Left kidney (tissue), 2 donors: Measurements from ENCODE around the gene ZDHHC24. TPM values are rescaled to one million over a fixed set of nuclear protein-coding genes. Genes with fewer than 3 reads are reported as not detected.

Experiments
- DNase-seq: peaks from one replicate; pipeline ENCODE4 v3.0.0-alpha.2; 2013
- polyA plus RNA-seq: library from polyadenylated mRNA; unstranded; fragments of 120-200 nt; gene quantifications from one replicate; pipeline ENCODE4 v1.2.1, GENCODE V29; 2013; ENCODE audit not compliant: insufficient read length

The ZDHHC24 gene
- polyA plus RNA-seq, 1 donor: 8.4 TPM

DNA sequence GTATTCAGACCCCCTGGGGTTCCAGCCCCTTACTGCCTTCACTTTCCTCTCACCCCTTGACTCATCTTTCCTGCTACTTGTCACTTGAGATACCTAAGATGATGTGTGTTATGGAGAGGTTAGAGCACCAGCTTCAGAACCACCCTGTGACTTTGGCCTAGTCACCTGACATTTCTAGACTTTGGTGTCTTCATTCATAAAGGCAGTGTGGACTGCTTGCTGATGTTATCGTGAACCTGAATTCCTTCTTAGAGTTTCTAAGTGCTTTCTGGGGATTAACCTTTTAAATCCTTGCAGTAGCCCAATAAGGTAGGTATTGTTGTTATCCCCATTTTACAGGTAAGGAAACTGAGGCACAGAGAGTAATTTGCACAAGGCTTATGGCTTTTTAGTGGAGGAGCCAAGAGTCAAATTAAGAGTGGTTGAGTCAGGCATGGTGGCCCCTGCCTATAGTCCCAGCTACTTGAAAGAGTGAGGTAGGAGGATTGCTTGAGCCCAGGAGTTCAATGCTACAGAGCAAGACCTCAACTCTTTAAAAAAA is 40.5 kb downstream of the ZDHHC24 start:
- DNase-seq: no peak

DNA sequence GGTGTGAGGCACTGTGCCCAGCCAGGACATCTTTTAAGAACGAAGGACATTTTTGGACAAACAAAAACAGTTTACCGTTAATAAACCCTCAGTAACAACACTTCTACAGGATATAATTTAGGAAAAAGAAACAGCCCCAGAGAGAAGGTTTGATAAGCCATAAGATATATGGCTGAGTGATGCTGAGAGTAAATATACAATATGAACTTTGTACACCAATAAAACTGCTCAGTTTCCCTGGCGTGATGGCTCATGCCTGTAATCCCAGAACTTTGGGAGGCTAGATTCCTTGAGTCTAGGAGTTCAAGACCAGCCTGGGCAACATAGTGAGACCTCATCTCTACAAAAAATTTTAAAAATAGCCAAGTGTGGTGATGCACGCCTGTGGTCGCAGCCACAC is 47.3 kb downstream of the ZDHHC24 start:
- DNase-seq: no peak

DNA sequence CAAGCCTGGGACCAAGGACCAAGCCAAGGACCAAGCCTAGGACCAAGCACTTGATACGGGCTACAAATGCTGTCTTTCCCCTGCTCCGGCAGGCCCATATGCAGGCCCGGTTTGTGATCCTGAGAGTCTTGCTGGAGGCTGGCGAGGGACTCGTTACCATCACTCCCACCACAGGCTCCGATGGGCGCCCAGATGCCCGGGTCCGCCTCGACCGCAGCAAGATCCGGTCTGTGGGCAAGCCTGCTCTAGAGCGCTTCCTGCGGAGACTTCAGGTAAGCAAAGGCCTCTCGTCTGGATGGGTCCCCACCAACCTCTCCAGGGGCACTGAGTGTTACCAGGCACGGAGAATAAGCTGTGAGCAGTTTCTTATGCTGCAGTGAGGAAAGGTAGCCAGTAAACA is 48.6 kb downstream of the ZDHHC24 start:
- DNase-seq: no peak

DNA sequence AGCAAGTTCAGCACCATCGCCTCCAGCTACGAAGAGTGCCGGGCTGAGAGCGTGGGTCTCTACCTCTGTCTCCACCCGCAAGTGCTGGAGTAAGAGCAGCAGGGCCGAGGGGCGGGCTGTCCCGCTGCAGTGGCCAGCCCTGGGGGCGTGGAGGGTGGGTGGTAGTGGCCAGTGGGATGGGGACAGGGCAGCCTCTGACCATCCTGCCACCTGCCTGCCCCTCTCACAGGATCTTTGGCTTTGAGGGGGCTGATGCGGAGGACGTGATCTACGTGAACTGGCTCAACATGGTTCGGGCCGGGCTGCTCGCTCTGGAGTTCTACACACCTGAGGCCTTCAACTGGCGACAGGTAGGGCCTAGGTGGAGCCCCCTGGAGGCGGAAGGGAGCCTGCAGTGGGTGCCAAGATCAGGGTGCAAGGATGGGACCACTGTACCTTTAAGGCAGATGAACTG is 50.4 kb downstream of the ZDHHC24 start:
- no peak for DNase-seq

DNA sequence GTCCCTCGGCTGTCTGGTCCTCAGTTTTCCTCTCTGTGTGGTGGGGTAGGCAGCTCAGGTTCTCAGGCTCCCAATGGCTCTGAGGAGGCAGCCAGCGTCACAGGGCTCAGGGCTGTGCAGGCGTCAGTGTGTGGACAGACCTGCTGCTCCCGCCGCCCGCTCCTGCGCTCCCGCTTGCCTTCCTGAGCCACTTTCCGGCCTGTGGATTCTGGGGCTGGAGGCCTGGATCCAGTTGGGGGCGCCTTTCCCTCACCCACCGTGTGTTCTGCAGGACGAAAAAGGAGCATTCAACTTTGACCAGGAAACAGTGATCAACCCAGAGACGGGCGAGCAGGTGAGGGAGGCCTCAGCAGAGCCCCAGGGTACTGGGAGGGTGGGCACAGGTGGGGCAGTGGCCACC is 50.9 kb downstream of the ZDHHC24 start:
- DNase-seq: no peak

DNA sequence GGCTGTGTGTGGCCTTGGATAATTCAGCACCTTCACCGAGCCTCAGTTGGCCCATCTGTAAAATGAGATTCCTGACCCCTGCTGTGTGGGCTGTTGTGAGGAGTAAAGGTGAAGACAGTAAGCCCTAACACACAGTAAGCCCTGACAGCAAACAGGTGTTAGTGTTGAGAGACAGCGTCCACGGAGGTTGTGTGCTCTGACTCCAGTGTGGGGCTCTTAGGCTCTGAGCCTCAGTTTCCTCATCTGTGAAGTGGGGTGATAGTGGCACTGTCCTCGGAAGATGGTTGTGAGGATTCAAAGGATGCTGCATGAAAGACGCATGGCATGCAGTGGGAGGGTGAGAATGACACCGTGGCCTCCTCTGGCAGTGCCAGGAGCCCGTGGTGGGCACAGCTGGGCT is 51.4 kb downstream of the ZDHHC24 start:
- no peak for DNase-seq

DNA sequence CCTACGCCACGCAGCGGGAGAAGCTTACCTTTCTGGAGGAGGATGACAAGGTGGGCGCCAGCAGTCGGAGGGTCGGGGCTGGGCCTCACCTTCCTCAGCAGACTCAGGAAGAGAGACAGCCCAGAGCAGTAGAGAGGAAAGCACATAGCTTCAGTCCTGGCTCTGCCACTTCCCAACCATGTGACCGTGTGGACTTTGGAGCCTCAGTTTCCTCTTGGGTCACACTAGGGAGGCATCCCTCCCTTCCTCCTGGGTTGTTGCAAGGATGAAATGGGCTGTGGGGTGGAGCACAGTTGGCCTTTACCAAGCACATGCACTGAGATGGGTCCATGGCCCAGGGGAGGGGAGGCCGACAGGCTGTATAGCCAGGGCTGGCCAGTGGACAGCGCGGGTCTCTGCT is 52.7 kb downstream of the ZDHHC24 start:
- DNase-seq: no peak

DNA sequence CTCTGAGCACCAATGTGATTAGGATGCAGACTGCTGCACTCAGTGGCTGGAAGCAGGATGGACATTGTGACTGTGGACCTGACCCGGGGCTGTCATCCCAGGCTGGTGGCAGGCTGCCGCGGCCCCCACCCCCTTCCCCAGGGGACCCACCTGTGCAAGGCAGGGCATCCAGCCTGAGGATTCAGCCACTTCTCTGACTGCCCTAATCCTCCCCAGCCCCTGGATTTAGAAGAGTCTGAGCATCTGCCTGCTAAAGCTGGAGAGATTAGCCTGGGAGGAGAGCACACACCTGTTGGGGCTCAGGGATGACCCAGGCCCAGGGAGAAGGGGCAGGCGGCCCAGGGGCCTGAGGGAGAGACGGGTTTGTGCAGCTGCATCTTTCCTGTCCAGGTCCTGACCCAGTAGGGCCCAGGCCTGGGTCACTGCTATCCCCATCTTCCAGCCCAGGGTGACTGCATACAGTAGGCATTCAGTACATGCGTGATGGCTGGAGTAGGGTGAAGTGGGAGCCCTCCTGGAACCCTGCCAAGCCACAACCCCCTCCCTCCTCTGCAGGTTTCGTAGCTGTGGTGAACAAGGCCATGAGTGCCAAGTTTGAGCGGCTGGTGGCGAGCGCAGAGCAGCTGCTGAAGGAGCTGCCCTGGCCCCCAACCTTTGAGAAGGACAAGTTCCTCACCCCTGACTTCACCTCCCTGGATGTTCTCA is 53.5 kb downstream of the ZDHHC24 start:
- DNase-seq: no peak

DNA sequence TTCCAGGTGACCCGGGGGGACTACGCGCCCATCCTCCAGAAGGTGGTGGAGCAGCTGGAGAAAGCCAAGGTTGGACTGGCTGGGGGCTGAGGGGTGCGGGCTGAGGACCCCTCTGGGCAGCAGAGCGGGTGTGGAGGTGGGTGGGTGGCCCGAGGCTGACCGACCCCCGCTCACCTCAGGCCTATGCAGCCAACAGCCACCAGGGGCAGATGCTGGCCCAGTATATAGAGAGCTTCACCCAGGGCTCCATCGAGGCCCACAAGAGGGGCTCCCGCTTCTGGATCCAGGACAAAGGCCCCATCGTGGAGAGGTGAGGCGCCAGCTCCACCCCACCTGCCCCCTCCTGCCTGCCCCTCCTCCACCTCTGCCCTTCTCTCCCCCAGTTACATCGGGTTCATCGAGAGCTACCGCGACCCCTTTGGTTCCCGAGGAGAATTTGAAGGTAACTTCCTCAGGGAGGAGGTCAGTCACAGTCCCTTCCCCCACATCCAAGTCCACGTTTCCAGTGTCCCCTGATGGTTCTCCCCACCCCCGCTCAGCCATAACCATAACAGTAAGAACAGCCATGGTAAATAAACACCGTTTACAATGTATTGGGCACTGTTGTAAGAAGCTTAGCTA is 54.4 kb downstream of the ZDHHC24 start:
- DNase-seq: no peak

DNA sequence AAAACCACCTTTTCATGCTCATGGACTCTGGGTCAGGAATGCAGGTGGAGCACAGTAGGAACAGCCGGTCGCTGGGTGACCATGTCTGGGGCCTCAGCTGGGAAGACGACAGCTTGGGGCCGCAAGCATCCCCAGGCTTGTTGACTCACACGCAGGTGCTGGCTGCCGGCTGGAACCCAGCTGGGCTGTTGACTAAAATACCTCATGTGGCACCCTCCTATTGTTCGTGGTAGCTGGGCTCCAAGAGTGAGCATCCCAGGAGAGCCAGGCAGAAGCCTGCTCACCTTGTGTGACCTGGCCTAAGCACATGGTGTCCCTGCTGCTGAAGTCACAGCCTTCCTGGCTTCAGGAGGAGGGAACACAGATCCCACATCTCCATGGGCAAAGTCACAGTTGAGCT is 56.2 kb downstream of the ZDHHC24 start:
- DNase-seq: no peak

DNA sequence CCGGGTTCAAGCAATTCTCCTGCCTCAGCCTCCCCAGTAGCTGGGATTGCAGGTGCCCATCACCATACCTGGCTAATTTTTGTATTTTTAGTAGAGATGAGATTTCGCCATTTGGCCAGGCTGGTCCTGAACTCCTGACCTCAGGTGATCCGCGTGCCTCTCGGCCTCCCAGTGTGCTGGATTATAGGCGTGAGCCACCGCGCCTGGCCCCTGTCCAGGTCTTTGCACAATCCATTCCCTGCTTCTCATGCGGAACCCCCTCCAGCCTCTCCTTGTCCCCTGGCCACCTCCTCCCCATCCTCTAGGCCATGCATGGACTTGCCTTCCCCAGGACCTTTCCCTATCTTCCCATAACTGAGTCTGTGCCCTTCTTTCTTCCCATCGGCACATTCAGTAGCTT is 56.9 kb downstream of the ZDHHC24 start:
- DNase-seq: no peak

DNA sequence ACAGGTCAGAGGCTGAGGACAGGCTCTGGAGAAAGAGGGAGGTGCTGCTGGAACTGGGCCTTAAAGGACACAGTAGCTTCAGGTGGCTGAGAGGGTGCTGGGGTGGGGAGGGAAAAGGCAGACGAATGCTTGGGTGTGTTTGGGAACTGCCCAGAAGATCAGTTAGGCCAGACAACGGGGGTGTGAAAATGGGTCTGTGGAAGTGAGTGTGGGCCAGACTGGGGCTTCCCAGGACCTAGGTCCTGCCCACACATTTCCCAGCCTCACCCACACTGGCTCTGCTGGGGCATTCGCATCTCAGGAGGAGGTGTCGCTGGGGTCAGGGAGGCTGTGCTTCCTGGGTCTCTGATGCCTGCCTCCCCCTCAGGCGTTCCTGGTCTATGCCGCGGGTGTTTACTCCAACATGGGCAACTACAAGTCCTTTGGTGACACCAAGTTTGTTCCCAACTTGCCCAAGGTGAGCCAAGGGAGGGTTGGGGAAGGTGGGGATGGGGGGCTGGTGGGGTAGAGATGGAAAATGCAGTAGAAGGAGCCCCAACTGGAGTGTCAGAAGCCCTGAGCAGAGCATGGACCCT is 61.0 kb downstream of the ZDHHC24 start:
- DNase-seq: no peak

DNA sequence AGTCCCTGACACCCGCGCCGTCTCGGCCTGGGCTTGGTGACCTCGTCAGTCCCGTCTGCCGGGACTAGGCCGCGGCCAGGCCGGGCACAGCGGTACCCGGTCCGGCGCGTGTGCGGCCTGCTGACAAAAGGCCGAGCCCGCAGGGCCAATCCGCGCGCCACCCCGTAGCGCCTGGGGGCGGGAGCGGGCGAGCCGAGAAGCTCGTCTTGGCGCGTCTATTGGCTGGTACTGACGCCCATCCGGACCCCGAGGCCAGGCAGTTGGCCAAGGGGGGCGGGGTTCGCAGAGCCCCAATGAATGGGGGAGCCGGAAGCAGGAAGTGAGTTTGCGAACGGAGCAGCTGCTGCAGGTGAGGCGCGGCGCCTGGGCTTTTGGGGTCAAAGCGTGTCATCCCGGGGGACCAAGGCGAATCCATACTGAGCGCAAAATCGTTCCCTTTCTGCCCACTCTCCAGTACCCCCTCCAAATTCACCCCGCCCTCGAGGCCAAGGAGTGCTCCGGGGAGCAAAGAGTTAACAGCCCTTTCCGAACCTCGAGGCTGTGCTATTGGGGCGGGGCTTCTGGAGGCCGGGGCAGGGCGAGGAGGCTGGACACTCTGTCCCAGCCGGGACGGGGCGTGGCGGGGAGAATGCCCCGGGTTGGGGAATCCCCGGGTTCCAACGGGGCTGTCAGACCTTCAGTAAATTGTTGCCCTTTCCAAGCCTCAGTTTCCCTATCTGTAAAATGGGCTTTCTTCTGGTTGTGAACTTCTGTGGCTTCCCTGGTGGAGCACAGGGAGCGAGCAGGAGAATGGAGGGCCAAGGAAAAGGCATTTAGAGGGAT is 65.5 kb downstream of the ZDHHC24 start, which contains the start of gene DPP3:
Gene DPP3, plus strand, starts transcription at position 318 of the 822 bp plus-strand sequence. CDS start 1,767 bp downstream, outside the sequence.
- DNase-seq: peak; percentile 94

DNA sequence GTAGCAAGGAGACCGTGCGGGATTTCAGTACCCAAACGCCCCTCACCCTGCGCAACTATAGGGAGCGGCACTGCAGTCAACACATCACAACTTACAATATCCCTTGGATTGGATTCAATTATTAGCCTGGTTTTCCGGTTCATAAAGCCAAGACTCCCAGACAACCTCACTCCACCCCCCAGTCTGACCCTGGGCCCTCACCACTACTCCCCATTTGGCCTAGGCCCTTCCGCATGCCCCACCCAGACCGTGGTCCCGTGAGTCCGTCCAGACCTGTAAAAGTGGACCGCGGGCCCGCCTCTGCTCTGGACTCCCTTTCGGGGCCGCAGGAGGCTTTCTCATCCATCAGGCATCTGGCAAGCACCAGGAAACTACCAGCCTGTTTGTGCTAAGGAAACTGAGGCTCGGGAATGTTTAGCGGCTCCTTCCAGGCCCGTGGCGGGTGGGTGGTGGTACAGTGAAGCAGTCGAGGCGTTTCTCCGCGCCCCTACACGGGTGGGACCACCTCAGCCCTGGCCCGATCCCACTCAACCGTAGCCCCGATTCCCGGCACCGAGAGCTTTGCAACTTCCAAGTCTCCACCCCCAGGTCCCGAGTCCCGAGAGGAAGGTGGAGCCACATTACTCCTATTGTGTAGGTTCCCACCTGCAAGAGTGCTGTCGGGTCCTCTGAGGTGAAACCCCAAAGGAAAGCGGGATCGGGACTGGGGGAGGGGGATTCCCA is 66.3 kb downstream of the ZDHHC24 start:
- DNase-seq: no peak

DNA sequence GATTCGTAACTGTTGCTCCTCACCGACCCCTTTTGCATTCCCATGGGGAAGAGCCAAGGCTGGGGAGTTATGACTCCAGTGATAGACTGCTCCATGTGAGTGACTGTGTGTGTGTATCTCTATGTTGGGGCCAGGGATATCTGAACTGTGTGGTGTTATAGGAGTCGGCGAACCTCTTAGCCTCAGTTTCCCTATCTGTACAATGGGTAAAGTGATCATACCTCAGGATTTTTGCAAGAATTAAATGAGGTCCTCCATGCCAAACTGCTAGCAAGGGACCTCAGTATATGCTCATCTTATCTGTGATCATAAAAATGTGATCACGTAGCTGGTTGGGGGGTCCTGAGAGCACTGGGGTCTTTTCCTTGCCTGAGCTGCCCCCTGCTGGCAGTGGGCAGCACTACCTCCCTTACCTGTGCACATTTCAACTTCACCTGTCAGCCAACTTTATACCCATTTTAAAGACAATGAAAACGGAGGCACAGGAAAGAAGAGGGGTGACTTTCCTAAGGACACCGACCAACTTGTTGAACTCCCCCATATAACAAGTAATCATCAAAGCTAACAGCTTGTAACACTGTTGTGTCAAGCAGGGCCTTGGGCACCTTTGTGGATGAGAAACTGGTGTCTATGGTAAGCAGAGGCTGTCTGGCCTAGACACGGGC is 67.0 kb downstream of the ZDHHC24 start:
- DNase-seq: no peak

DNA sequence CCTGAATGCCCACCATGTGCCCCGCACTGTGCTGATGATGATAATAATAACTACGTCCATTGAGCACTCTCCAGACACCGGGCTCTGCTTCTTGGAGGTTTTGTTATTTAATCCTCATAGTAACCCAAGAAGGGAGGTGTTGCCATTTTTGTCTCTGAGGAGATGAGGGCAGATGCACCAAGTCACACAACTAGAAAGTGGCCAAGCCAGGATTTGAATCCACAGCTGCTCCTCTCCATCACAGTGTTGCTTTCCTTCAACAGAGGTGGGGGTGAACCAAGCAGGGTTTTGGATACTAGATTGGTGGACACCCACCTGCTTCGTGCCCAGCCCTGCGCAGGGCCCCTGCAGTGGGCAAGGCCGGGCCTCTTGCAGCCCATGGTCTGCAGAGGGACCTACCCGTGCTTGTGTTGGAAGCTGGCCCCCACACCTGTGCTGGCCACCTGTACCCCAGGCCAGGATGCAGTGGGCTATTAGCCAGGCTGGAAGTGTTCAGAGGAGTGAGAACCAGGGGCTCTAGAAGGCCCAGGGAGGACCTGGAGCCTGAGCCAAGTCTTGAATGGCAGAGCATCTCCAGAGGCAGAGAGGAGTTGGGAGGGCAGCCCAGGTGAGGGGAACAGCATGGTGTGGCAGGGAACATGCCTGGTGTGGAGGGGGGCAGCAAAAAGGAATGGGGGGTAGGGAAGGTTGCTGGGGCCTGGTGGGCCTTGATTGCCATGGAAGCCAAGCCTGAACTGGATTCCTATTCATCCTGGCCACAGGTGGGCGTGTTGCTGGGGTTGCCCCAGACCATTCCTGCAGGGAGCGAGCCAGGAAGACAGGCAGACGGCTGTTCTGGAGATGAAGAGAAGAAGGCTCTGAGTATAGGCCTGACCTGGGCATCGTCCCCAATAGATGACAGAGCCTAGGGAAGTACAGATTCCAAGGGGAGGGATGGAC is 68.3 kb downstream of the ZDHHC24 start:
- DNase-seq: no peak

DNA sequence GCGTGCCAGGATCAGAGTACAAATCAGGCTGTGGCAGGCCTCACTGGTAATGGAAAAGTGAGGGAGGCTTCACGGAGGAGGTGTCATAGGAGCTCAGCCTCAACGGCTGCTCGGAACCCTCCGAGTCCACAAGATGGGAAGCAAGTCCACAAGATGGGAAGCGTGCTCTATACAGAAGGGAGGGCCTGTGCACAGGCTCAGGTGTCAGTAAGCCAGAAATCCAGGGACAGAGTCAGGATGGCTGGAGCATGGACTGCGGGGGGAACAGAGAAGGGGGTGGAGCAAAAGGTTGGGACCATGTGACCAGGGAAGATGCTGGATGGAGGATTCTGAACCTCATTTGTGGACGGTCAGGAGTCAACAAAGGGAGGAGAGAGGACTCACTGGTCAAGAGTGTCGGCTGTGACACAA is 69.0 kb downstream of the ZDHHC24 start:
- DNase-seq: no peak

DNA sequence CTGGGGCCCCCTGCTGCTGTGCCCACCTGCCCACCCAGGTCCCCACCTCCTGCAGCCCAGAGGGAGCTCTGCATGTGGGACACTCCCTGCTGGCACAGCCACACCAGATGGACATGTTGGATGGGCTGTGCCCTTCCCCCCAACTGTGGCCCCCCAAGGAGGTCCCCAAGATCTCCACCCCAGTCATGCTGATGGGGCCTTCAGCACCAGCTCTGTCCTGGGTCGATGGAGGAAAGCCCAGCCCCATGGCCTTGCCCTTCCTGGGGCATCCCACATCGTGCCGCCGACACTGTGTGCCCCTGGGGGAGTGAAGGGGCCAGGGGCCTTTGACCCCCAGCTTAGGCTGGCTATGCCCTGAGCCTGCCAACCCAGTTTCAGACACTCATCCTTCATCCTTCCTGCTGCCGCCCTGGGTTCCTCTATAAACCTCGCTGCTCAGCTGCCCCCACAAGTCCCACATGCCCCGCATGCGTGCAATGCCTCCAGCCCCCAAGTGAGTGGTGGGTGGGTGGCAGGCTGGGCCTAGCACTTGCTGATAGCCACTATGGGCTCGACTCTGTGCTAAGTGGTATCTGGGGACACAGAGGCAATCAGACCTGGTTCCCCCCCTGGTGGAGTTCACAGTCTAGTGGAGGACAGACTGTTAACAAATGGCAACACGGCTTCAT is 69.5 kb downstream of the ZDHHC24 start:
- DNase-seq: no peak
